Kasumi-1 (cell line): ENCODE data around the gene AGK.

Source experiments
- DNase-seq, 2 experiments: peaks; one replicate each; lab custom pipeline; 2025; lab: John Stamatoyannopoulos, UW

Gene AGK

GRCh38 chr7:141551094-141551781 lies at the start of gene AGK:
Gene AGK (plus strand): TSS chr7:141551410. CDS start chr7:141555467, 4,057 bp downstream.
- DNase-seq: peak; percentile 68 to 74

- no peak for DNase-seq
Observed at GRCh38 chr7:141501451-141501850, 49.8 kb upstream of the AGK start.

- no peak for DNase-seq
Observed at GRCh38 chr7:141511316-141511675, 39.9 kb upstream of the AGK start.

GRCh38 chr7:141511676-141512396 lies 39.4 kb upstream of the AGK start:
- no peak for DNase-seq

GRCh38 chr7:141512597-141512996 lies 38.6 kb upstream of the AGK start:
- DNase-seq: no peak

- no peak for DNase-seq
Observed at GRCh38 chr7:141513720-141514119, 37.5 kb upstream of the AGK start.

GRCh38 chr7:141515941-141516340 lies 35.3 kb upstream of the AGK start:
- no peak for DNase-seq

- no peak for DNase-seq
Observed at GRCh38 chr7:141519623-141520022, 31.6 kb upstream of the AGK start.

GRCh38 chr7:141522657-141523342 lies 28.4 kb upstream of the AGK start:
- no peak for DNase-seq

GRCh38 chr7:141525973-141526514 lies 25.2 kb upstream of the AGK start:
- no peak for DNase-seq

GRCh38 chr7:141527076-141527475 lies 24.1 kb upstream of the AGK start:
- no peak for DNase-seq

- DNase-seq: no peak
Observed at GRCh38 chr7:141528399-141528798, 22.8 kb upstream of the AGK start.

- DNase-seq: peak; percentile 81 to 87
Observed at GRCh38 chr7:141533149-141533949, 17.9 kb upstream of the AGK start.

GRCh38 chr7:141534757-141535737 lies 16.2 kb upstream of the AGK start:
- DNase-seq: no peak

GRCh38 chr7:141537906-141538305 lies 13.3 kb upstream of the AGK start:
- no peak for DNase-seq

- DNase-seq: no peak
Observed at GRCh38 chr7:141541375-141541774, 9.8 kb upstream of the AGK start.

- DNase-seq: no peak
Observed at GRCh38 chr7:141544831-141545230, 6.4 kb upstream of the AGK start.

GRCh38 chr7:141549582-141549981 lies 1.6 kb upstream of the AGK start:
- DNase-seq: no peak

- DNase-seq: no peak
Observed at GRCh38 chr7:141550386-141551093, 670 bp upstream of the AGK start.

- DNase-seq: no peak
Observed at GRCh38 chr7:141551782-141552181, 572 bp downstream of the AGK start.
